ENCODE data around the gene KCNT1.

KCNT1 gene

DNA sequence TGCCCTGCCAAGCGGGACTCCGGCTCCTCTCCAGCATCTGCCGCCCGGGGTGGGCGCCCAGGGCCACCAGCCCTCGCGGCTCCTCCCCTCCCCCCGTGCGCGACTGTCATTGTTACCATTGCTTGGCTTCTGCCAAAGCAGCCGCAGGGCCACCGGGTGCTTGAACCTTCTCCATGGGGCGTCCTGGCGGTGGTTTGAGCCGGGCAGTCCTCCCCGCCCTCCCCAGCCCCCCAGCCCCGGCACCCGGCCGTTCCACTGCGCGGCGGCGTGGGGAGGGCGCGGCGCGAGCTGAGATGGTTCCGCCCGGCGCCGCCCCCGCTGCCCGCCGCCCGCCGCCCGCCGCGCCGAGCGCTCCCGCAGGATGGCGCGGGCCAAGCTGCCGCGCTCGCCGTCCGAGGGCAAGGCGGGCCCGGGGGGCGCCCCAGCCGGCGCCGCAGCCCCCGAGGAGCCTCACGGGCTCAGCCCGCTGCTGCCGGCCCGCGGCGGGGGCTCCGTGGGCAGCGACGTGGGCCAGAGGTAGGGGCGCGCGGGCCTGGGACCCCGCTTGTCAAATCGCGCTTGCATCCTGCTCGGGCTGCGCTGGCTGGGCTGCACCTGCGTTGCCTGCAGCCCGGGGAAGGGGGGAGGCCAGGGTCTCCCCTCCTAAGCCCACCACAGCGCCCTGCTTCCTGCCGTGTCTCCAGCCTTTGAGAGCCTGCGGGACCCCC is 34.4 kb downstream of the KCNT1 start:
- no peak overlapping the region for H3K4me3 ChIP-seq (ENCODE audit: low read depth in 1 of 2, low read length in 2 of 2)

DNA sequence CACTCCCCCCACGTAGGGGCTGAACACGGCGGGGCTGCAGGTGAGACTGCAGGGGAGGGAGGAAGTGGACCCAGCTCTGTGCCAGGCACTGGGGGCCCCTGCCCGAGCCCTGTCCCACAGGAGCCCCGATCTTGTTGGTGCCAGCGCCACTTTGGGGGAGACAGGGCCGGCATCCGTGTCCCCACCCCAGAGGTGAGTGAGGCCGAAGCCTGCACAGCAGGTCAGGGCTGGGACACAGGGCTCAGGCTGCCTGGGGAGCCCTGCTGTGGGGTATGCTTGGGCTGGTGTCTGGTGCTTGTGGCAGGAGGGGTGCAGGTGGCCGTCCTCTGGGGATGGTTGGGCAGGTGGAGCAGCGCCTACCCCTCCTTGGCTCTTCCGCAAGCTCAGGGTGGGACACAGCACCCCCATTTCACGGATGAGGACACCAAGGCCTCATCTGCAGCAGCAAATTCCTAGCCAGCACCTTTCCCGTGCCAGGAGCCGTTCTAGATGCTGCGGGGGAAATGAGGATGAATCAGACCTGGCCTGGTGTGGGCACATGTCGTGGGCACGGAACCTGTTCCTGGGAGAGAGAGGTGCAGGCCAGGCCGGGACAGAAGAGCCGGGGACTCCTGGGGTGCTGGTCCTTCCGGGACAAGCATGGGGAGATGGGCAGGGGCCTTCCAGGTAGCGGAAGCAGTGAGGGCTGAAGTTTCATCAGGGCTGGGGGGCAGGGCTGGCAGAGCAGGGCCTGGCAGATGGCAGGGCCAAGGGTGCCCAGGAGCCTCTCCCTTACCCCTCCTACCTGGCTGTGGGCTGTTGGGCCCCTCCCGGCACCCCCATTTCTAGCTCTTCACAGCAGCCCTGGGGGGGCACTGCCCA is 35.2 kb downstream of the KCNT1 start:
- H3K27me3 ChIP-seq (ENCODE audit: control insufficient read depth in 1 of 2, insufficient read depth in 2 of 2, low read length in 2 of 2), result peaks cover 0 to 5% of the 10 kb centered on the region in 2 donors
- no peak overlapping the region for H3K4me3 ChIP-seq (ENCODE audit: low read depth in 1 of 2, low read length in 2 of 2)
- H3K9ac ChIP-seq (ENCODE audit: low read depth in 1 of 2, low read length in 2 of 2), result no peak overlapping the region
- no peaks in the 10 kb centered on the region for H3K4me1 ChIP-seq (ENCODE audit: control insufficient read depth in 1 of 2, insufficient read depth in 2 of 2, low read length in 2 of 2)
- no peak overlapping the region for H3K27ac ChIP-seq (ENCODE audit: low read depth, low read length)
- H3K9me3 ChIP-seq (ENCODE audit: control insufficient read depth in 1 of 2, low read length in 2 of 2), result no peaks in the 10 kb centered on the region
- no peaks in the 10 kb centered on the region for H3K36me3 ChIP-seq (ENCODE audit: control insufficient read depth in 1 of 2, insufficient read depth in 2 of 2, low read length in 2 of 2)

More for the DNA sequence above, 34.4 kb downstream of the KCNT1 start:
- H3K9me3 ChIP-seq (ENCODE audit: control insufficient read depth in 1 of 2, low read length in 2 of 2), result peaks cover 0 to 2% of the 10 kb centered on the region in 2 donors
- H3K36me3 ChIP-seq (ENCODE audit: control insufficient read depth in 1 of 2, insufficient read depth in 2 of 2, low read length in 2 of 2), result no peaks in the 10 kb centered on the region
- no peak overlapping the region for H3K27ac ChIP-seq (ENCODE audit: low read depth, low read length)
- H3K27me3 ChIP-seq (ENCODE audit: control insufficient read depth in 1 of 2, insufficient read depth in 2 of 2, low read length in 2 of 2), result peaks cover 0 to 5% of the 10 kb centered on the region in 2 donors
- no peak overlapping the region for H3K9ac ChIP-seq (ENCODE audit: low read depth in 1 of 2, low read length in 2 of 2)
- H3K4me1 ChIP-seq (ENCODE audit: control insufficient read depth in 1 of 2, insufficient read depth in 2 of 2, low read length in 2 of 2), result no peaks in the 10 kb centered on the region

DNA sequence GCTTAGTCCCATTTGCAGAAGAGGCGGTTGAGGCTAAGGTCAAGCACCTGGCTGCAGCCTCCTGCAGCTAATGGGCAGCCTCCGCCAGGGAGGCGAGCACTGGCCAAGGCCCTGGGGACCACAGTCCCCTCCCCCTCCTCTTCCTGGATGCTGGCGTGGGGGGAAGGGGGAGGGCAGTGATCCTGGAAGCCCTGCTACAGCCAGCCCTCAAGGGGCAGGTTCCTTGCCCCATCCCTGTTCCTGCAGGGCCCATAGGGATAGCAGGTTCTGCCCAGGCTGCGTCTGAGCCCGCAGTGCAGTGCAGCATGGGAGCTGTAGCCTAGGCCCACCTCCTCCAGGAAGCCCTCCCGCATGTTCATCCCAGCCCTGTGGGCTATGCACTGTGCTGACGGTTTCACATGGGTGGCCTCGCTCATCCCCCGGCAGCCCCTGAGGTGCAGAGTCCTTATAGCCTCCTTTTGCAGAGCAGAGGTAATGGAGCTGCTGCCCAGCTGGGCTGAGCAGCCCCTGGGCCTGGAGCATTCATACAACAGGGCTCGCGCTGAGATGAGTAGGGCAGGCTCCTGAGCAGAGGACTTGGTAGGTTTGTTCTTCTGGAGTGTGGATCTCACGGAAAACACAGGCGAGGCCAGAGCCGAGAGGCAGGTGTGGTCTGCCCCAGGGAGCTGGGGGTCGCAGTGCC is 36.0 kb downstream of the KCNT1 start:
- Histone ChIP-seq H3K27me3 (ENCODE audit: control insufficient read depth in 1 of 2, insufficient read depth in 2 of 2, low read length in 2 of 2) (peaks cover 0 to 5% of the 10 kb centered on the region in 2 donors), H3K9me3 (ENCODE audit: control insufficient read depth in 1 of 2, low read length in 2 of 2) (no peaks in the 10 kb centered on the region), H3K9ac (ENCODE audit: low read depth in 1 of 2, low read length in 2 of 2) (no peak overlapping the region), H3K4me1 (ENCODE audit: control insufficient read depth in 1 of 2, insufficient read depth in 2 of 2, low read length in 2 of 2) (no peaks in the 10 kb centered on the region), H3K4me3 (ENCODE audit: low read depth in 1 of 2, low read length in 2 of 2) (no peak overlapping the region), H3K27ac (ENCODE audit: low read depth, low read length) (no peak overlapping the region), H3K36me3 (ENCODE audit: control insufficient read depth in 1 of 2, insufficient read depth in 2 of 2, low read length in 2 of 2) (no peaks in the 10 kb centered on the region)

DNA sequence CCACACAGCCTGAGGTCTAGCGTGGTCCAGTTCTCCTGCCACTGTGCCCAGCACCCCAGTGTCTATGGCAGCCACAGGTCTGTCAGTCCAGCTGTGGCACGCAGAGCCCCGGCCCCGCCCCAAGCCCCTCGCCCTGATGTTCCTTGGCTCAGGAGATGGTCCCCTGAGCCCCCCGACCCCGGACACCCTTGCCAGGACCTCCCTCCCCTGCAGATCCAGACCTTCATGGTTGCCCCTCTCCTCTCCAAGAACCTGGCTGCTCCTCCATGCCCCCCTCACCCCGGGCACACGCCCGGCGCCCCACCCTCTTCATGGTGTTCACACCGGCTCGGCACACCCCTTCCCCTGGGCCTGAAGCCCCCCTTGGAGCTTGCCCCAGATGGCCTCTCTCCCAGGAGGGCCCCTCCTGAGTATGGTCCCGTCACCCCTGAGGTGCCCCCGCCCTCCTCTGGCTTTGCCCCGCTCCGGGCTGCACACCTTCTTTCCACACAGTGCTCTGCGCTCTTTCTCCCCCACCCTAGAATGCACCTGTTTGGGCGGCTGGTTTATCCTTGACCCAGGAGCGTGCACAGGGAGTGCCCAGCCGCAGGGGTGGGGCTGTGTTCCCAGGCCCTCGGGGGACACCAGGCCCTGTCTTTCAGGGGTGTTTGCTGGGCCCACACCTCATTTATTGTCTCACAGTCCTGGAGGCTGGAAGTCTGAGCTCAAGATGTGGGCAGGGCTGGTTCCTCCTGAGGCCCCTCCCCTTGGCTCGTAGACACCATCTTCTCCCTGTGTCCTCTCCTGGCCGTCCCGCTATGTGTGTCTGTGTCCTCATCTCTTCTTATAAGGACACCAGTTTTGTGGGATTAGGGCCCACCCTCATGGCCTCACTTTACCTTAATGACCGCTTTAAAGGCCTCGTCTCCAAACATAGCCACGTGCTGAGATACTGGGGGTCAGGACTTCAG is 37.6 kb downstream of the KCNT1 start:
- Histone ChIP-seq H3K36me3 (ENCODE audit: control insufficient read depth in 1 of 2, insufficient read depth in 2 of 2, low read length in 2 of 2) (no peaks in the 10 kb centered on the region), H3K9ac (ENCODE audit: low read depth in 1 of 2, low read length in 2 of 2) (no peak overlapping the region), H3K4me3 (ENCODE audit: low read depth in 1 of 2, low read length in 2 of 2) (no peak overlapping the region), H3K4me1 (ENCODE audit: control insufficient read depth in 1 of 2, insufficient read depth in 2 of 2, low read length in 2 of 2) (no peaks in the 10 kb centered on the region), H3K9me3 (ENCODE audit: control insufficient read depth in 1 of 2, low read length in 2 of 2) (no peaks in the 10 kb centered on the region), H3K27me3 (ENCODE audit: control insufficient read depth in 1 of 2, insufficient read depth in 2 of 2, low read length in 2 of 2) (peaks cover 0 to 5% of the 10 kb centered on the region in 2 donors), H3K27ac (ENCODE audit: low read depth, low read length) (no peak overlapping the region)

DNA sequence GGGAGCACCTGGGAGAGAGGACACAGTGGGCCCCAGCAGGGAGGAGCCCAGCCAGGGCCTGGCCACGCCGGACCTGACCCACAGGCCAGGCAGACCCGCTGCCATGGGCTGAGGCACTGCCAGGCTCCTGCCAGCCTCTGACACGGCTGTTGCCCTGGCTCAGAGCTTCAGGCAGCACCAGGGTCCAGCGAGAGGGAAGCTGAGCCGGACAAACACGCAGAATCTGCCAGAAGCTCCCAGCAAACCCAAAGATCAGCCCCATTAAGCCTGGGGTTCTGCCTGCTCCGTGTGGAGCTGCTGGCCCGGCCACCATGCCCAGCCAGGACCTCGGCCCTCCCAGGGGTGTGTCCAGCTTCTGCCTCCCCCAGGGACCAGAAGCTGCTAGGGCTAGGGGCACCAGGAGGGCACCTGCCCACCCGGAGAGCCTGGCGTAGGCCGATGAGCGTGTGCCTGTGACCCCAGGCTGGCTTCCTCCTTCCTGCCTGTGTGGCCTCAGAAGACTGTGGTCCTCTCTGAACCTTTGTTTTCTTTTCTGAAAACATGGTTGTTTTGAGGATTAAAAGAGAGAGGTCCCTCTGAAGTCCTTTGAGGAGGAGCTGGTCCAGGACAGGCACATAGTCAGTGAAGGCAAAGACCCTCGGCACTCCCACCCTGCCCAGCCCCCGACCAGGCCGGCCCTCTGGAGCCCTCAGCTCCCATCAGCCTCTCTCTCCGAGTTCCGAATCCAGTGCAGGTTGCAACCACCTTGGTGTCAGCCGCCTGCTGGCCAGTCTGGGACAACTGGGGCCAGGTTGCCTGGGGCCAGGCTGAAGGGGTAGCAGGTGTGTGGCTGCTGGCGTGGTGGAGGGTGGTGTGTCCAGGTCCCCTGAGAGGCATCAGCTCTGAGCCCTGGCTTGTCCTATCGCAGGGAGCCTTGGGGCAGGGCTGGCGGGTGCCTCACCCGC is 39.6 kb downstream of the KCNT1 start:
- Histone ChIP-seq H3K27ac (ENCODE audit: low read depth, low read length) (no peak overlapping the region), H3K4me1 (ENCODE audit: control insufficient read depth in 1 of 2, insufficient read depth in 2 of 2, low read length in 2 of 2) (no peaks in the 10 kb centered on the region), H3K36me3 (ENCODE audit: control insufficient read depth in 1 of 2, insufficient read depth in 2 of 2, low read length in 2 of 2) (no peaks in the 10 kb centered on the region), H3K4me3 (ENCODE audit: low read depth in 1 of 2, low read length in 2 of 2) (no peak overlapping the region), H3K9ac (ENCODE audit: low read depth in 1 of 2, low read length in 2 of 2) (no peak overlapping the region), H3K9me3 (ENCODE audit: control insufficient read depth in 1 of 2, low read length in 2 of 2) (no peaks in the 10 kb centered on the region), H3K27me3 (ENCODE audit: control insufficient read depth in 1 of 2, insufficient read depth in 2 of 2, low read length in 2 of 2) (peaks cover 0 to 5% of the 10 kb centered on the region in 2 donors)

DNA sequence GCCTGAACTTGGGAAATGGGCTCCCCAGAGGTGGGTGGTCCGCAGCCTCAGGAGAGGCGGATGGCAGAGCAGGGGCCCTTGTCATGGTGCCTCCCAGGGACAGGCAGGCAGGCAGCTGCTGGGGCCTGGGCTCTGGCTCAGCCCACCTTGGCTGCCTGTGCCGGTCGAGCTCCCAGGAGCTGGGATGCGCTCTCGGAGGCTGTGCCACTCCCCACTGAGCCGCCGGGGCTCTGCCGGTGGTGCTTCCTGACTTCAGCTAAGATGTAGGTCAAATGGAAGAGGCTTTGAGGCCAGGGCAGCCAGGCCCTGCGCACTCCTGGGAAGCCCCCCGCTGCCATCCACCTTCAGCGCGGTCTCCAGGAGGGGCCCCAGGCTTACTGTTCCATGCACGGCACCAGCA is 41.0 kb downstream of the KCNT1 start:
- Histone ChIP-seq H3K27me3 (ENCODE audit: control insufficient read depth in 1 of 2, insufficient read depth in 2 of 2, low read length in 2 of 2) (no peaks in the 10 kb centered on the region), H3K4me1 (ENCODE audit: control insufficient read depth in 1 of 2, insufficient read depth in 2 of 2, low read length in 2 of 2) (no peaks in the 10 kb centered on the region), H3K9ac (ENCODE audit: low read depth in 1 of 2, low read length in 2 of 2) (no peak overlapping the region), H3K4me3 (ENCODE audit: low read depth in 1 of 2, low read length in 2 of 2) (no peak overlapping the region), H3K36me3 (ENCODE audit: control insufficient read depth in 1 of 2, insufficient read depth in 2 of 2, low read length in 2 of 2) (no peaks in the 10 kb centered on the region), H3K9me3 (ENCODE audit: control insufficient read depth in 1 of 2, low read length in 2 of 2) (no peaks in the 10 kb centered on the region), H3K27ac (ENCODE audit: low read depth, low read length) (no peak overlapping the region)

DNA sequence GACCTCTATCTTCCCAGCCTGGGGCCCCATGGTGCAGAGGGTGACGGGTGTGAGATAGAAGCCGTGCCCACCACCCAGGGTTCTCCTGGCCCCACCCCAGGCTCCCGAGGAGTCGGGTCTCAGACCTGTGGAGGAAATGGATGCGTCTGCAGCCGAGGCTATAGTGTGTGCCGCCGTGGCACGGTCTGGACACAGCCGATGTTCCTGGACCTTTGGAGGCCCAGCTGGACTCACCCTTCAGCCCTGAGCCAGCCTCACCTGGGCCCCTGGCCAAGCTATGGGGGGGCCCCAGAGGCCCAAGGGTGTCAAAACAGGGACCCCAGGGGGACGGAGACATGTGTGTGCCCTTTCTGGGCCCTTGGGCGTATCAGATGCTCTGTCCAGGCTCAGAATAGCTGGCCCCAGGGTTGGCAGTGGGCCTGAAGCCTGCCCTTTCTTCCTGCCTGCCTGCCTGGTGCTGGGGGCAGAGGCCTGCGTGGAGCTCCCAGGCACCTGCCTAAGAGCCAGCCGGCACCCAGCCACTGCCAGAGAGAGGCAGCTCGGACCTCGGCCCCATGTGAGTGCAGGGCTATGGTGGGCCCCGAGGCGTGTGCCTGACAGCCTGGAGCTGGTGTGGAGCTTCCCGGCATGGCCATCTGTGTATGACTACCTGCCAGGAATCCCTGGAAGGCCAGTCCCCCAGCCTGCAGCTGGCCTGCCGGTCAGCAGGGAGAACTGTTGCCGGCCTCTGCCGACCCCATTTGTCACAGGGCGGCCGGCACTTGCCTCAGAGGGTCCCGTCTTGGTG is 41.8 kb downstream of the KCNT1 start:
- H3K9me3 ChIP-seq (ENCODE audit: control insufficient read depth in 1 of 2, low read length in 2 of 2), result no peaks in the 10 kb centered on the region

DNA sequence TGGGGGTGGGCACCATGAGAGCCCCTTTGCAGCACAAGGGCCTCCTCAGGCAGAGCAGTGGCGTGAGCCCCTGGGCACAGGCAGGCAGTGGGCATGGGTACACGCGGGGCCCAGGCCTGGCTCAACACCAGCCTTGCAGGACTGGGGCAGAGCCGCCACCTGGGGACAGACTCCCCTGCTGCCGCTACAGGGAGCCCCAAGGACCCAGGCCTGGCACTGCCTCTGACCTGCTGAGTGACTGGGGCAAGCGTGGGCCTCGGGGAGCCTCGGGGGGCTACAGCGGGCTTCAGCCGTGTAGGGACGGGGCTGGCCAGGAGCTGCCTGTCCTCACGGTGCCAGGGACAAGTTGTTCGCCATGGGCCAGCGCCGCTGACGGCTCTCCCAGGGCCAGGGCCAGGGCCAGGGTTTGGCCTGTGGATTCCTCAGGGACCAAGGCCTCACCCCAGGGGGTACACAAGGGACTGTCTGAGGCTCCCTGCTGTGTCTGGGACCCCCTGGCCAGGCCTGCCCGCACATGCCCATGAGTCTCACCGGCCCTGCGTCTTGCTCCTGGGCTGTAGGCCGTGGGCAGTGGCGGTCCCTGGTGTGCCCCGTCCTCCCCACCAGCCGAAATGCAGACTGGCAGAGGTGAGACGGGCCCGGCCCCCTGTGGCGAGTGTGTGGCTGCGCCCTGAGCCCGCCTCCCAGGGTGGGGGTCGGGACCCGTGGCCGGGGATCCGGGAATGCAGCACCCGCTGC is 42.5 kb downstream of the KCNT1 start:
- Histone ChIP-seq H3K9ac (ENCODE audit: low read depth in 1 of 2, low read length in 2 of 2) (no peak overlapping the region), H3K27me3 (ENCODE audit: control insufficient read depth in 1 of 2, insufficient read depth in 2 of 2, low read length in 2 of 2) (no peaks in the 10 kb centered on the region), H3K4me1 (ENCODE audit: control insufficient read depth in 1 of 2, insufficient read depth in 2 of 2, low read length in 2 of 2) (no peaks in the 10 kb centered on the region), H3K36me3 (ENCODE audit: control insufficient read depth in 1 of 2, insufficient read depth in 2 of 2, low read length in 2 of 2) (no peaks in the 10 kb centered on the region), H3K9me3 (ENCODE audit: control insufficient read depth in 1 of 2, low read length in 2 of 2) (no peaks in the 10 kb centered on the region), H3K27ac (ENCODE audit: low read depth, low read length) (no peak overlapping the region), H3K4me3 (ENCODE audit: low read depth in 1 of 2, low read length in 2 of 2) (no peak overlapping the region)

More for the DNA sequence above, 41.8 kb downstream of the KCNT1 start:
- no peak overlapping the region for H3K27ac ChIP-seq (ENCODE audit: low read depth, low read length)
- no peak overlapping the region for H3K9ac ChIP-seq (ENCODE audit: low read depth in 1 of 2, low read length in 2 of 2)
- no peaks in the 10 kb centered on the region for H3K4me1 ChIP-seq (ENCODE audit: control insufficient read depth in 1 of 2, insufficient read depth in 2 of 2, low read length in 2 of 2)
- H3K27me3 ChIP-seq (ENCODE audit: control insufficient read depth in 1 of 2, insufficient read depth in 2 of 2, low read length in 2 of 2), result no peaks in the 10 kb centered on the region
- no peak overlapping the region for H3K4me3 ChIP-seq (ENCODE audit: low read depth in 1 of 2, low read length in 2 of 2)
- H3K36me3 ChIP-seq (ENCODE audit: control insufficient read depth in 1 of 2, insufficient read depth in 2 of 2, low read length in 2 of 2), result no peaks in the 10 kb centered on the region

Measured in duodenal mucosa (tissue), 2 donors.